KG1 (cell line): ENCODE measurements around the gene PRF1.
"Not testable (repeated sequence)": the region's sequence is repeated elsewhere in the genome, so short reads cannot be mapped to it uniquely, and the experiment has no call there.

ENCODE experiments used
- DNase-seq: peaks from one replicate; lab custom pipeline; 2025; lab: John Stamatoyannopoulos, UW

PRF1 gene

GRCh38 chr10:70602665-70603448, at the start of gene PRF1:
PRF1 (minus strand) TSS chr10:70602741; CDS start chr10:70600902, 1,839 bp downstream.
- DNase-seq = no peak

GRCh38 chr10:70651661-70652060, 49.1 kb upstream of the PRF1 start:
- DNase-seq = no peak

GRCh38 chr10:70650718-70651117, 48.2 kb upstream of the PRF1 start:
- DNase-seq = no peak

GRCh38 chr10:70650104-70650503, 47.6 kb upstream of the PRF1 start:
- DNase-seq = no peak

GRCh38 chr10:70649526-70649925, 47.0 kb upstream of the PRF1 start:
- DNase-seq = no peak

GRCh38 chr10:70648427-70648826, 45.9 kb upstream of the PRF1 start:
- no peak for DNase-seq

- DNase-seq = no peak
These were observed 44.5 kb upstream of the PRF1 start for GRCh38 chr10:70647086-70647485.

GRCh38 chr10:70644959-70645358, 42.4 kb upstream of the PRF1 start:
- not testable (repeated sequence) for DNase-seq

GRCh38 chr10:70643272-70643671, 40.7 kb upstream of the PRF1 start:
- DNase-seq = not testable (repeated sequence)

GRCh38 chr10:70639640-70640383, 37.3 kb upstream of the PRF1 start:
- DNase-seq = not testable (repeated sequence)

GRCh38 chr10:70634515-70634914, 32.0 kb upstream of the PRF1 start:
- DNase-seq = not testable (repeated sequence)

GRCh38 chr10:70634011-70634410, 31.5 kb upstream of the PRF1 start:
- no peak for DNase-seq

GRCh38 chr10:70631735-70632134, 29.2 kb upstream of the PRF1 start:
- not testable (repeated sequence) for DNase-seq

- no peak for DNase-seq
These were observed 26.8 kb upstream of the PRF1 start for GRCh38 chr10:70629338-70629737.

GRCh38 chr10:70626056-70626455, 23.5 kb upstream of the PRF1 start:
- no peak for DNase-seq

GRCh38 chr10:70622981-70623844, 20.7 kb upstream of the PRF1 start:
- DNase-seq = no peak

- no peak for DNase-seq
These were observed 20.0 kb upstream of the PRF1 start for GRCh38 chr10:70622541-70622940.

GRCh38 chr10:70621503-70622078, 19.1 kb upstream of the PRF1 start:
- DNase-seq = no peak

- DNase-seq = no peak
These were observed 17.4 kb upstream of the PRF1 start for GRCh38 chr10:70620020-70620289.

GRCh38 chr10:70619271-70620019, 16.9 kb upstream of the PRF1 start:
- no peak for DNase-seq

- no peak for DNase-seq
These were observed 16.1 kb upstream of the PRF1 start for GRCh38 chr10:70618663-70619062.
